Measurements from ENCODE around the gene ZCCHC14. TPM values are rescaled to one million over a fixed set of nuclear protein-coding genes. Genes with fewer than 3 reads are reported as not detected.

The ZCCHC14 gene
- total RNA-seq (2022; extraction: Qiagen RNA extraction), result 7.1 to 9.7 TPM (median 9.1 TPM) in 5 replicates

DNA sequence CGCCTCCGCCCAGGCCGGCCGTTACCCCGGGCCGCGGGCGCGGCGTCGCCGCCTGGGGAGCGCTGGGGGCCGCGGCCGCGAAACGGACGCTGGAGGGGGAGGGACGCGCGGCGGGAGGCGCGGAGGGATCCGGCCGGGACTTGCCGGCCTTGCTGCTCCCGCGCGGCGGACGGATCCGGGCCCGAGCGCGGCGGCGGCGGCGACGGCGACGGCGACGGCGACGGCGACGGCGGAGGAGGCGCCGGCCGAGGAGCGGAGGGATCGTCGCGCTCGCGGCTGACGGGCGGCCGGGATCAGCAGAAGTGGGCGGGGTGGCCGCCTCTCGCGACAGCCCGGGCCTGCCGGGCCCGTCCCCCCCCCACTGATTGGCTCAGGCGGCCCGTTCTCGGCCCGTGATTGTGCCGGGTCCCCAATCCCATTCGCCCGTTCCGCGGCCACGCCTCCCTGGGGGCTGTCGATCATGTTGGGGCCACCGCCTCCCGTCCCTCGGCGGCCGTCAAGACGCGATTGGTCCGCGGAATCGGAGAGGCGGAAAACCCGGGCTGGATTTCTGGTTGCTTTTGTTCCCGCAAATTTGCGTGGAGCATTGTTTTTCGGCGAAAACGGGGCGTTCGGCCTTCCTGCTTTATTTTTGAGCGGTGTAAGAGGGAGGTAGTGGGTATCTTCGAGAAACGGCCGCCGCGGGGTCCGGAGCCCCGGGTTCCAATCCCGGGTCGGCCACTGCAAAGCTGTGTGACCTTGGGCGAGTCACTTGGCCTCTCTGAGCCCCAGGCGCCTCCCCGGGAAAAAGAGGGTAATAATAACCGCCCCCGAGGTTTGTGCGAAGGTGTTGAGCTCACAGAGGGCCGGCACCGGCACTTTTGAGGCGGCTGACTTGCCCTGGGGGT lies at the start of gene ZCCHC14:
Gene ZCCHC14, minus strand, starts transcription at position 304 of the 887 bp plus-strand sequence. CDS start 786 bp downstream, outside the sequence.

DNA sequence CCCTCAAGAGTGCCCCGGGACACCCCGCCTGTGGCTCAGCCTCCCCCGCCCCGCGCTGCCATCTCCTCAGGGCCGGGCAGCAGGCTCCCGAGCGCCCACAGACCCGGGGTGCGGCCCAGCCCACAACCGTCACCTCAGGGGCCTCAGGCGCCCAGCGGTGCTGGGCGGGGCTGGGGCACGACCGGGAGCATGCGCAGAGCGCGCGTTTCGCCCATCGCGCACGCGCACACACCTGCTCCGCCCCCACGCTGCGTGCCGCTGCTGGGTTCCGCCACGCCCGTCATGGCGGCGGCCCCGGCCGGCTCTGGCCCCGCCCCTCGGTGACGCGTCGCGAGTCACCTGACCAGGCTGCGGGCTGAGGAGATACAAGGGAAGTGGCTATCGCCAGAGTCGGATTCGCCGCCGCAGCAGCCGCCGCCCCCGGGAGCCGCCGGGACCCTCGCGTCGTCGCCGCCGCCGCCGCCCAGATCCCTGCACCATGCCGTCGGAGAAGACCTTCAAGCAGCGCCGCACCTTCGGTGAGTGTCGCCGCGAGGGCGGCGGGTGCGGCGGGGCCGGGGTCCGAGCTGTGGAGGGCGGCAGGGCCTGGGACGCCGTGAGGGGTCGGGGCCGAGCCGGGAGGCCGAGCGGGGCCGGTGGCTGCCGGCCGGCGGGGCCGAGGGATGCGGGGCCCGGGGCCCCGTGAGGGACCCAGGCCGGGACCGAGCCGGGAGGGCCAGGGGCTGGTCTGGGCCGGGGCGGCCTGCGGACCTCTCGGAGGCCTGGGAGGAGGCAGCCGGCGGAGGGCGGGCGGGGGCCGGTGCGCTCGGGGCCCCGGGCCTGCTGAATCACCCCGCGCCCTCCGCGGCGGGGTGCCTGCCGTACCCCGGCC lies 100.6 kb downstream of the ZCCHC14 start, which contains the start of gene MAP1LC3B:
Gene MAP1LC3B, plus strand, starts transcription at position 387 of the 871 bp plus-strand sequence. Its CDS starts 92 bp downstream, at position 479.

DNA sequence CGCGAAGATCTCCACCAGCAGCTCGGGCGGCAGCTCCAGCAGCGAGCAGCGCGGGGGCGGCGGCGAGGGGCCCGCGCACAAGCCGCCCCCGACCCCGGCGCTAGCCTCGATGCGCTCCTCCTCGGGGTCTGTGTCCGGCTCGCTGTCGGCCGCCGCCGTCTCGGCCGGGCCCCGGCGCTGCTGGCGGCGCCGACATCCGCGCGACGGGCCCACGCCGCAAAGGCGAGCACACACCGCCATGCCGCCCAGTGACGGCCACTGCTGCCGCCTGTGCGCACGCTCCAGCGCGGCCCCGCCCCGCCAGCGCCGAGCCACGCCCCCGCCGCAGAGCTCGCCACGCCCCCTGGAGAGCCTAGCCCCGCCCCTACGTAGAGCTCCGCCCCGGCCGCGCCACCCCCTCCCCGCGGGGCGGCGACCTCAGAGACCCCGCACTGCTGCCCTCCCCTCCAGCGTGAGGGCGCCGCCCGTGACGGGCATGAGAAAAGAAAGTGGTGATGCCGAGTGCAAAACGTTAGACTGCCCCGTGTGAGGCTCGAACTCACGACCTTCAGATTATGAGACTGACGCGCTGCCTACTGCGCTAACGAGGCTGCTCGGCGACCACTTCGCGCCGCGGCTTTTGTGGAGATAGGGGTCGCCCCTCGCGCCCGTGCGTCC lies 109.2 kb downstream of the ZCCHC14 start, which contains the start of gene FBXO31:
Gene FBXO31, minus strand, starts transcription at position 272 of the 657 bp plus-strand sequence. Its CDS starts 32 bp downstream, at position 240.

Other genes starting within 250 kb of the ZCCHC14 start
- 4.9 to 8.1 TPM (median 6.7 TPM) in 5 replicates for gene C16orf95, start 175.6 kb downstream of the ZCCHC14 start, total RNA-seq (2022; extraction: Qiagen RNA extraction)
- gene FBXO31, start 109.2 kb downstream of the ZCCHC14 start, total RNA-seq (2022; extraction: Qiagen RNA extraction), result 15.1 to 25.1 TPM (median 21.9 TPM) in 5 replicates
- gene MAP1LC3B, start 100.7 kb downstream of the ZCCHC14 start, total RNA-seq (2022; extraction: Qiagen RNA extraction), result 70.2 to 103 TPM (median 81.6 TPM) in 5 replicates
- gene JPH3, start 109.5 kb upstream of the ZCCHC14 start, total RNA-seq (2022; extraction: Qiagen RNA extraction), result 1.3 to 2.5 TPM (median 2.0 TPM) in 5 replicates